PC-9 (cell line): ENCODE data around the gene ULK3.

Experiments
- EZH2 ChIP-seq: fragments of 200-600 bp; sonication (generic); IDR thresholded peaks from 2 replicates; pipeline ENCODE4 v1.8.0; 2017; ENCODE audit warnings: antibody characterized with exemption, low read depth
- TF ChIP-seq, protein P1 (sequence below): fragments of 200-600 bp; sonication (generic); conservative IDR thresholded peaks from 2 replicates; pipeline ENCODE4 v1.6.1; 2017; ENCODE audit warnings: mixed run types, antibody characterized with exemption, mild to moderate bottlenecking, moderate library complexity

DNA sequence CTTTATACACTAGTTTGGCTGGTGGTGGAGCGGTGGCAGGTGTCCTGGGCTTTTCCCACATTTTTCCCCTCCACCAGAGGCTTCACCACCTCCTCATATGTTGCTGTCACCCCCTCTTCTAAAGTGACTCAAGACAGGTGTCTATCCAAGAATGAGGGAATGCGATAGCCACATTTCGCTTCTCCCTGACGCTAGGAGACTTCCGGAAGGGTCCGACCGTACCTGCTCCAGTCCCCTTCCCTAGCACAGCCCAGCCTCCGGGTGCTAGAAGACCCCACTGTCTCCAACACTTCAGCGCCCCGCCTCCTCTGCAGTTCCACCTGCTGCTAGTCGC lies 29.7 kb upstream of the ULK3 start:
- TF ChIP-seq, protein P1, sequence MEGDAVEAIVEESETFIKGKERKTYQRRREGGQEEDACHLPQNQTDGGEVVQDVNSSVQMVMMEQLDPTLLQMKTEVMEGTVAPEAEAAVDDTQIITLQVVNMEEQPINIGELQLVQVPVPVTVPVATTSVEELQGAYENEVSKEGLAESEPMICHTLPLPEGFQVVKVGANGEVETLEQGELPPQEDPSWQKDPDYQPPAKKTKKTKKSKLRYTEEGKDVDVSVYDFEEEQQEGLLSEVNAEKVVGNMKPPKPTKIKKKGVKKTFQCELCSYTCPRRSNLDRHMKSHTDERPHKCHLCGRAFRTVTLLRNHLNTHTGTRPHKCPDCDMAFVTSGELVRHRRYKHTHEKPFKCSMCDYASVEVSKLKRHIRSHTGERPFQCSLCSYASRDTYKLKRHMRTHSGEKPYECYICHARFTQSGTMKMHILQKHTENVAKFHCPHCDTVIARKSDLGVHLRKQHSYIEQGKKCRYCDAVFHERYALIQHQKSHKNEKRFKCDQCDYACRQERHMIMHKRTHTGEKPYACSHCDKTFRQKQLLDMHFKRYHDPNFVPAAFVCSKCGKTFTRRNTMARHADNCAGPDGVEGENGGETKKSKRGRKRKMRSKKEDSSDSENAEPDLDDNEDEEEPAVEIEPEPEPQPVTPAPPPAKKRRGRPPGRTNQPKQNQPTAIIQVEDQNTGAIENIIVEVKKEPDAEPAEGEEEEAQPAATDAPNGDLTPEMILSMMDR = no peak
- TF ChIP-seq EZH2 = no peak
